Measurements from ENCODE around the gene CHD1.

Gene CHD1

GRCh38 chr5:98907951-98908350 lies 20.9 kb downstream of the CHD1 start:
- peaks cover 17% of the 10 kb centered on the region for H3K36me3 ChIP-seq (replicated peaks; ENCODE audit: insufficient read depth, low read length)
- peaks cover 80% of the 10 kb centered on the region for H3K79me2 ChIP-seq (ENCODE audit: low read length)
- H3K4me3 ChIP-seq (ENCODE audit: low read length) = no peak overlapping the region
- no peaks in the 10 kb centered on the region for H3F3A ChIP-seq (ENCODE audit: insufficient read depth, low read length)
- no peak for DNase-seq
- TF ChIP-seq, protein P1, sequence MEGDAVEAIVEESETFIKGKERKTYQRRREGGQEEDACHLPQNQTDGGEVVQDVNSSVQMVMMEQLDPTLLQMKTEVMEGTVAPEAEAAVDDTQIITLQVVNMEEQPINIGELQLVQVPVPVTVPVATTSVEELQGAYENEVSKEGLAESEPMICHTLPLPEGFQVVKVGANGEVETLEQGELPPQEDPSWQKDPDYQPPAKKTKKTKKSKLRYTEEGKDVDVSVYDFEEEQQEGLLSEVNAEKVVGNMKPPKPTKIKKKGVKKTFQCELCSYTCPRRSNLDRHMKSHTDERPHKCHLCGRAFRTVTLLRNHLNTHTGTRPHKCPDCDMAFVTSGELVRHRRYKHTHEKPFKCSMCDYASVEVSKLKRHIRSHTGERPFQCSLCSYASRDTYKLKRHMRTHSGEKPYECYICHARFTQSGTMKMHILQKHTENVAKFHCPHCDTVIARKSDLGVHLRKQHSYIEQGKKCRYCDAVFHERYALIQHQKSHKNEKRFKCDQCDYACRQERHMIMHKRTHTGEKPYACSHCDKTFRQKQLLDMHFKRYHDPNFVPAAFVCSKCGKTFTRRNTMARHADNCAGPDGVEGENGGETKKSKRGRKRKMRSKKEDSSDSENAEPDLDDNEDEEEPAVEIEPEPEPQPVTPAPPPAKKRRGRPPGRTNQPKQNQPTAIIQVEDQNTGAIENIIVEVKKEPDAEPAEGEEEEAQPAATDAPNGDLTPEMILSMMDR (IDR thresholded peaks at IDR 0.05; ENCODE audit: low read length) = no peak
- TF ChIP-seq EZH2 (optimal IDR thresholded peaks at IDR 0.05; ENCODE audit: low read depth, low read length) (no peak), EZH2phosphoT487 (IDR thresholded peaks at IDR 0.05; ENCODE audit: low read length) (no peak)
- no peaks in the 10 kb centered on the region for H3K9me2 ChIP-seq (replicated peaks; ENCODE audit: insufficient read depth, low read length)
- H4K20me1 ChIP-seq (ENCODE audit: insufficient read depth, low read length) = peaks cover 21% of the 10 kb centered on the region; the same call in 1 of the 2 replicates
- H3K27me3 ChIP-seq (replicated peaks; ENCODE audit: insufficient read depth, low read length) = no peaks in the 10 kb centered on the region
- H3K9me3 ChIP-seq (replicated peaks; ENCODE audit: insufficient read depth, low read length) = no peaks in the 10 kb centered on the region
- no peak overlapping the region for H3K9ac ChIP-seq (ENCODE audit: low read length)
- H3K27ac ChIP-seq (ENCODE audit: low read length) = no peak overlapping the region
- H3K4me2 ChIP-seq (ENCODE audit: low read depth, low read length) = no peak overlapping the region
- H2AFZ ChIP-seq (ENCODE audit: low read length) = no peak overlapping the region
- no peaks in the 10 kb centered on the region for H3K4me1 ChIP-seq (ENCODE audit: low read length)

DNA sequence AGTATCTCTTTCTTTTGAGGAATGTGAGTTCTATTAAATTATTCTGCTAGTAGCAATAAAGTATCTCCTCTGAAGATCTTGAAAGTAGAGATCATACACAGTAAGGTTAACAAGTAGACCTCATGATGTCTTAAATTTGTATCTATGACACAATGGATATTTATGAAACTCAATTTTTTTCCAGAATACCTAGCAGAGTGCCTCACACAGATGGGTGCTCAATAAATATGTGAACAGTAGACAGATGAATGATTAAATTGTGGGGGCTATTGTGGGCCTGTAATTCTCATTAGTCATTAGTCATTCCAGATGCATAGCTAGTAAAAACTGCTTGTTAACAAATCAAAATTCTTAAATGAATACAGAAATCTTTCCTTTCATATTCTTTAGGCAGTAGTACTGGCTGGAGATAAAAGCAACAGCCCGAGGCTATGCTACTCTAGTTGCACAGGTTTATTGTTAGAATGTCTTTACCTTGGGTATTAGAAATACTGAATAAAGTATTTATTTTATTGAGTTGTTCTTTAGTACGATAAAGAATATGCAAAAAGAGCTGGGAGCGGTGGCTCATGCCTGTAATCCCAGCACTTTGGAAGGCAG lies 22.0 kb downstream of the CHD1 start:
- Histone ChIP-seq H3K9me2 (replicated peaks; ENCODE audit: insufficient read depth, low read length) (no peaks in the 10 kb centered on the region), H4K20me1 (ENCODE audit: insufficient read depth, low read length) (peaks cover 21% of the 10 kb centered on the region; the same call in 1 of the 2 replicates), H3K79me2 (ENCODE audit: low read length) (peaks cover 72% of the 10 kb centered on the region), H2AFZ (ENCODE audit: low read length) (no peak overlapping the region), H3K36me3 (replicated peaks; ENCODE audit: insufficient read depth, low read length) (peaks cover 22% of the 10 kb centered on the region), H3K9me3 (replicated peaks; ENCODE audit: insufficient read depth, low read length) (no peaks in the 10 kb centered on the region), H3K27me3 (replicated peaks; ENCODE audit: insufficient read depth, low read length) (no peaks in the 10 kb centered on the region), H3K9ac (ENCODE audit: low read length) (no peak overlapping the region), H3K27ac (ENCODE audit: low read length) (no peak overlapping the region), H3F3A (ENCODE audit: insufficient read depth, low read length) (no peaks in the 10 kb centered on the region), H3K4me2 (ENCODE audit: low read depth, low read length) (no peak overlapping the region), H3K4me3 (ENCODE audit: low read length) (no peak overlapping the region), H3K4me1 (ENCODE audit: low read length) (no peaks in the 10 kb centered on the region)
- no peak for TF ChIP-seq EZH2 (optimal IDR thresholded peaks at IDR 0.05; ENCODE audit: low read depth, low read length)
- TF ChIP-seq, protein P1 (IDR thresholded peaks at IDR 0.05; ENCODE audit: low read length) = no peak
- no peak for TF ChIP-seq EZH2phosphoT487 (IDR thresholded peaks at IDR 0.05; ENCODE audit: low read length)
- no peak for DNase-seq

DNA sequence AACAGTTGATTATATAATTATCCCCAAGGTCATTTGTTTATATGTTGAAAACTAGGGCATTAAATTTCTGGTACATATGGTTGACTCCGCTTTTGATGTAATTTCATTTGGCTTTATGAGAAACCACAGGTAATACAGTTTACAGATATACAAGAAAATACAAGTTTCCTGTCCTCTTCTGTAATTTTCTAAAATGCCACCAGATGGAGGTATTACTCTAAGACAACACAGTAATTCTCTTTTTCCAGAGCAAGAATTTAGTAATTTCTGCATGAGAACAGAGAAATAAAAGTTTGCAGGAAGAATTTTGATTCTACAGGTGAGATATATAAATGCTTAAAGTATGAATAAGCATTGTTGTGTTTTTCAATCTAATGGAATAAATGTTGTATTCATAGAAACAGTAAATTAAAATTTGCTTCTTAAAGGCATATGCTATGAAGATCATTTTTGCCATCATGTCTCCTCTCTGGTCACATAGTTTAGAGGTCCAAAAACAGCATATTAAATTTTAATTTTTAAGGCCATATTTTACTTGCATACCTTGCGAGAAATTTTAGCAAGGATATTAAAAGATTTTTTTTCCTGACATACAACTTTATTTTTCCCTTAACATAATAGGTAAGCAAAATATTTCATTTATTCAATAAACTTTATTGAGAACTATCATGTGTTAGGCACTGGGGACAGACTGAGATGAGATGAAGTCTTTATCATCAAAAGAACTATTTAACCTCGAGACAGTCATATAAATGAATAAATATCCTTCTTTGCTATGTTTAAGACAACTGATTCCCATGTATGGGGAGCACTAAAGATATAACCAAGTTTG lies 22.7 kb downstream of the CHD1 start:
- Histone ChIP-seq H3K27ac (ENCODE audit: low read length) (no peak overlapping the region), H3K9ac (ENCODE audit: low read length) (no peak overlapping the region), H2AFZ (ENCODE audit: low read length) (no peak overlapping the region), H3K9me3 (replicated peaks; ENCODE audit: insufficient read depth, low read length) (no peaks in the 10 kb centered on the region), H4K20me1 (ENCODE audit: insufficient read depth, low read length) (peaks cover 21% of the 10 kb centered on the region; the same call in 1 of the 2 replicates), H3K27me3 (replicated peaks; ENCODE audit: insufficient read depth, low read length) (no peaks in the 10 kb centered on the region), H3K79me2 (ENCODE audit: low read length) (peaks cover 64% of the 10 kb centered on the region), H3K4me1 (ENCODE audit: low read length) (no peaks in the 10 kb centered on the region), H3F3A (ENCODE audit: insufficient read depth, low read length) (no peaks in the 10 kb centered on the region), H3K9me2 (replicated peaks; ENCODE audit: insufficient read depth, low read length) (no peaks in the 10 kb centered on the region), H3K4me2 (ENCODE audit: low read depth, low read length) (no peak overlapping the region), H3K36me3 (replicated peaks; ENCODE audit: insufficient read depth, low read length) (peaks cover 22% of the 10 kb centered on the region), H3K4me3 (ENCODE audit: low read length) (no peak overlapping the region)
- DNase-seq = peak; percentile 57
- TF ChIP-seq, protein P1 (IDR thresholded peaks at IDR 0.05; ENCODE audit: low read length) = peak; percentile 71
- TF ChIP-seq EZH2 (optimal IDR thresholded peaks at IDR 0.05; ENCODE audit: low read depth, low read length) (no peak), EZH2phosphoT487 (IDR thresholded peaks at IDR 0.05; ENCODE audit: low read length) (no peak)

Measured in MM.1S (cell line).